Natural killer cell (primary cell): ENCODE measurements around the gene ABCA3. TPM values are rescaled to one million over a fixed set of nuclear protein-coding genes. Genes with fewer than 3 reads are reported as not detected.

Experiments
- ATAC-seq, 3 donors: fragments of 150-1000 bp in 2 of 3; fragments of 200-7000 bp in 1 of 3; cut with Tn5 transposase; 1 replicate in 1 of 3; 2 replicates in 2 of 3; pipeline ENCODE4 v1.10.0; 2021; ENCODE audit warnings: mild to moderate bottlenecking in 2 of 3, moderate library complexity in 2 of 3
- DNase-seq, 2 donors: peaks; one replicate each; pipeline versions ENCODE4 v3.0.0 to v3.0.0-alpha.2; 2013 to 2021; ENCODE audit warnings: mixed read lengths in 1 of 2
- H3K27ac ChIP-seq: one replicate; pipeline ENCODE4 v1.5.1; 2013; ENCODE audit warnings: mild to moderate bottlenecking, low read length
- H3K27me3 ChIP-seq: one replicate; pipeline ENCODE4 v1.6.1; 2013; ENCODE audit warnings: low read length; ENCODE audit not compliant: control insufficient read depth, insufficient read depth
- H3K36me3 ChIP-seq: one replicate; pipeline ENCODE4 v1.6.1; 2013; ENCODE audit warnings: low read length; ENCODE audit not compliant: control insufficient read depth, insufficient read depth
- H3K4me1 ChIP-seq: one replicate; pipeline ENCODE4 v1.6.1; 2013; ENCODE audit warnings: low read length; ENCODE audit not compliant: control insufficient read depth, insufficient read depth
- H3K4me3 ChIP-seq: one replicate; pipeline ENCODE4 v1.5.1; 2013; ENCODE audit warnings: low read length
- H3K9me3 ChIP-seq: one replicate; pipeline ENCODE4 v1.6.1; 2013; ENCODE audit warnings: low read length; ENCODE audit not compliant: control insufficient read depth, insufficient read depth
- H3K27ac Mint-ChIP-seq, 2 donors: one replicate each; pipeline ENCODE4 v1.8.0; 2022; ENCODE audit warnings: mild to moderate bottlenecking in 2 of 2, mixed read lengths in 2 of 2, moderate library complexity in 1 of 2
- H3K27me3 Mint-ChIP-seq, 2 donors: one replicate each; pipeline ENCODE4 v1.8.0; 2022; ENCODE audit warnings: low read depth in 2 of 2, mixed read lengths in 2 of 2
- H3K36me3 Mint-ChIP-seq: one replicate; pipeline ENCODE4 v1.8.0; 2022; ENCODE audit warnings: mixed read lengths
- H3K4me1 Mint-ChIP-seq, 2 donors: one replicate each; pipeline ENCODE4 v1.8.0; 2022; ENCODE audit warnings: mixed read lengths in 2 of 2
- H3K4me3 Mint-ChIP-seq: one replicate; pipeline ENCODE4 v1.8.0; 2022; ENCODE audit warnings: mild to moderate bottlenecking, moderate library complexity, mixed read lengths
- H3K9me3 Mint-ChIP-seq, 2 donors: one replicate each; pipeline ENCODE4 v1.8.0; 2022; ENCODE audit warnings: mixed read lengths in 2 of 2
- CTCF ChIP-seq: fragments of 200-600 bp; IDR thresholded peaks from one replicate; pipeline ENCODE4 v1.8.0; 2022; ENCODE audit warnings: antibody characterized with exemption
- WGBS: methylation state at CpG from one replicate; pipeline ENCODE4 v1.1.7; 2013; ENCODE audit warnings: missing lambda C conversion rate; ENCODE audit not compliant: insufficient coverage; 5-methylcytosine and 5-hydroxymethylcytosine counted together
- intact Hi-C: fragments of 100-400 bp; cut with micrococcal nuclease; formaldehyde crosslinking; loops from one replicate; pipeline ENCODE4 v1.14.2; 2022
- total RNA-seq, 4 donors: library from RNA; stranded (reverse); fragments of 120-200 nt in 1 of 4; gene quantifications; one replicate each; pipeline versions ENCODE4 v1.2.3 to v1.2.4, GENCODE V29; 2013 to 2022

ABCA3 gene
- total RNA-seq, 3 donors from 2014 or later (not counting 1 experiment from before 2014, with no cell fraction given) = 12.2 to 17.5 (median 16.6) TPM

- DNase-seq (no peak), ATAC-seq (no peak)
- intact Hi-C loops = no loop called here
- no peaks in the 10 kb centered on the region for H3K9me3 ChIP-seq
- no peaks in the 10 kb centered on the region for H3K4me1 ChIP-seq
- 88% methylated on average over 16 of the region's 16 CpGs for WGBS
- H3K4me3 ChIP-seq = no peak overlapping the region
- peaks cover 14% of the 10 kb centered on the region for H3K36me3 ChIP-seq
- Mint-ChIP-seq H3K9me3 (no peaks in the 10 kb centered on the region), H3K4me3 (no peak overlapping the region), H3K36me3 (no peaks in the 10 kb centered on the region), H3K27ac (no peak overlapping the region), H3K4me1 (no peaks in the 10 kb centered on the region), H3K27me3 (no peaks in the 10 kb centered on the region)
- no peaks in the 10 kb centered on the region for H3K27me3 ChIP-seq
- TF ChIP-seq CTCF = no peak
- H3K27ac ChIP-seq = no peak overlapping the region
Observed at GRCh38 chr16:2325791-2326190, 14.7 kb downstream of the ABCA3 start.

GRCh38 chr16:2325181-2325580, 15.3 kb downstream of the ABCA3 start:
- Mint-ChIP-seq H3K9me3 (no peaks in the 10 kb centered on the region), H3K4me3 (no peak overlapping the region), H3K36me3 (no peaks in the 10 kb centered on the region), H3K27me3 (no peaks in the 10 kb centered on the region), H3K27ac (no peak overlapping the region), H3K4me1 (no peaks in the 10 kb centered on the region)
- DNase-seq (no peak), ATAC-seq (no peak)
- no peak for TF ChIP-seq CTCF
- no peaks in the 10 kb centered on the region for H3K4me1 ChIP-seq
- H3K36me3 ChIP-seq = peaks cover 14% of the 10 kb centered on the region
- H3K9me3 ChIP-seq = no peaks in the 10 kb centered on the region
- no peak overlapping the region for H3K27ac ChIP-seq
- H3K27me3 ChIP-seq = no peaks in the 10 kb centered on the region
- 84% methylated on average over 7 of the region's 7 CpGs for WGBS
- H3K4me3 ChIP-seq = no peak overlapping the region
- intact Hi-C loops = no loop called here

- Histone ChIP-seq H3K9me3 (no peaks in the 10 kb centered on the region), H3K4me3 (no peak overlapping the region), H3K36me3 (peaks cover 14% of the 10 kb centered on the region), H3K4me1 (no peaks in the 10 kb centered on the region), H3K27ac (no peak overlapping the region), H3K27me3 (no peaks in the 10 kb centered on the region)
- DNase-seq (no peak), ATAC-seq (no peak)
- no peak overlapping the region for H3K27ac Mint-ChIP-seq
- no peaks in the 10 kb centered on the region for H3K27me3 Mint-ChIP-seq
- no peaks in the 10 kb centered on the region for H3K9me3 Mint-ChIP-seq
- H3K36me3 Mint-ChIP-seq = no peaks in the 10 kb centered on the region
- no peak overlapping the region for H3K4me3 Mint-ChIP-seq
- no peaks in the 10 kb centered on the region for H3K4me1 Mint-ChIP-seq
- TF ChIP-seq CTCF = no peak
- intact Hi-C loops = no loop called here
- 89% methylated on average over 25 of the region's 26 CpGs for WGBS
Observed at GRCh38 chr16:2324296-2324859, 16.1 kb downstream of the ABCA3 start.

- no peak overlapping the region for H3K27ac ChIP-seq
- DNase-seq = no peak
- TF ChIP-seq CTCF = no peak
- Mint-ChIP-seq H3K9me3 (no peaks in the 10 kb centered on the region), H3K4me3 (no peak overlapping the region), H3K27ac (no peak overlapping the region), H3K36me3 (no peaks in the 10 kb centered on the region), H3K4me1 (no peaks in the 10 kb centered on the region), H3K27me3 (no peaks in the 10 kb centered on the region)
- H3K9me3 ChIP-seq = no peaks in the 10 kb centered on the region
- H3K36me3 ChIP-seq = peaks cover 14% of the 10 kb centered on the region
- WGBS = 98% methylated on average over 8 of the region's 8 CpGs
- ATAC-seq = no peak
- intact Hi-C loops = no loop called here
- H3K27me3 ChIP-seq = no peaks in the 10 kb centered on the region
- H3K4me3 ChIP-seq = no peak overlapping the region
- H3K4me1 ChIP-seq = no peaks in the 10 kb centered on the region
Observed at GRCh38 chr16:2323701-2324100, 16.8 kb downstream of the ABCA3 start.
